Measurements from ENCODE around the gene DACH1. TPM values are rescaled to one million over a fixed set of nuclear protein-coding genes. Genes with fewer than 3 reads are reported as not detected.

The DACH1 gene
- total RNA-seq, 1 experiment from 2014 or later = not detected

DNA sequence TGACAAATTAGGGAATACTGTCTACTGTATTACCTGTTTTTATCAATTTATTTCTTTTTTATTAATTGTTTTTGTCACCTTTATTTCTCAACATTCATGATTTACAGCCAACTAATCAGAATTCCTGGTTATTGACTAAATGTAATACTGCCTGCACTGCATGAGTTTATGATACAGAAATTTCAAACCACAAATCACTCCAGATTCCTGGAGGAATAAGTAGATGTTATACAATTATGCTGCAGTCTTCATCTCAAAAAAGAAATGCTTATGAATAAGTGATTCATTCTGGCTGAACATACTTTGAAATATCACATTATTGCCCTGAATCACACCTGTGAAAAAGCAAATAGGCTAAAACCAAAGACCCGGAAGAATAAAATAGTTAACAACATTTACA, 249.7 kb downstream of the DACH1 start:
- Histone ChIP-seq H3K9me2 (ENCODE audit: insufficient read depth) (no peaks in the 10 kb centered on the region), H3K9ac (ENCODE audit: low read length) (no peak overlapping the region), H3K27ac (ENCODE audit: low read depth, low read length) (no peak overlapping the region), H3K36me3 (ENCODE audit: control insufficient read depth in 1 of 2, insufficient read depth in 2 of 2, low read length in 2 of 2) (no peaks in the 10 kb centered on the region), H3K9me3 (ENCODE audit: control insufficient read depth in 1 of 2, insufficient read depth in 1 of 2, low read depth in 1 of 2, low read length in 2 of 2) (no peaks in the 10 kb centered on the region), H3K4me3 (replicated peaks in 1 of 2; ENCODE audit: low read depth in 1 of 2, low read length in 2 of 2) (no peak overlapping the region), H3K27me3 (ENCODE audit: insufficient read depth, low read length) (no peaks in the 10 kb centered on the region), H3K4me2 (ENCODE audit: low read length) (no peak overlapping the region), H2AFZ (ENCODE audit: low read depth, low read length, poor library complexity, severe bottlenecking) (no peak overlapping the region), H4K20me1 (ENCODE audit: insufficient read depth) (no peaks in the 10 kb centered on the region), H3K79me2 (ENCODE audit: insufficient read depth, low read length) (no peaks in the 10 kb centered on the region), H3K4me1 (ENCODE audit: control insufficient read depth in 1 of 2, insufficient read depth in 2 of 2, low read length in 2 of 2) (no peaks in the 10 kb centered on the region)
- ChIA-PET POLR2A (no interaction called here), RAD21 (ENCODE audit: low non-redundant PET in 1 of 2, low total read pairs in 2 of 2, uncharacterized antibody in 2 of 2, unreplicated experiment in 2 of 2) (no interaction called here), CTCF (no interaction called here)
- no peak for ATAC-seq
- TF ChIP-seq, protein P1, sequence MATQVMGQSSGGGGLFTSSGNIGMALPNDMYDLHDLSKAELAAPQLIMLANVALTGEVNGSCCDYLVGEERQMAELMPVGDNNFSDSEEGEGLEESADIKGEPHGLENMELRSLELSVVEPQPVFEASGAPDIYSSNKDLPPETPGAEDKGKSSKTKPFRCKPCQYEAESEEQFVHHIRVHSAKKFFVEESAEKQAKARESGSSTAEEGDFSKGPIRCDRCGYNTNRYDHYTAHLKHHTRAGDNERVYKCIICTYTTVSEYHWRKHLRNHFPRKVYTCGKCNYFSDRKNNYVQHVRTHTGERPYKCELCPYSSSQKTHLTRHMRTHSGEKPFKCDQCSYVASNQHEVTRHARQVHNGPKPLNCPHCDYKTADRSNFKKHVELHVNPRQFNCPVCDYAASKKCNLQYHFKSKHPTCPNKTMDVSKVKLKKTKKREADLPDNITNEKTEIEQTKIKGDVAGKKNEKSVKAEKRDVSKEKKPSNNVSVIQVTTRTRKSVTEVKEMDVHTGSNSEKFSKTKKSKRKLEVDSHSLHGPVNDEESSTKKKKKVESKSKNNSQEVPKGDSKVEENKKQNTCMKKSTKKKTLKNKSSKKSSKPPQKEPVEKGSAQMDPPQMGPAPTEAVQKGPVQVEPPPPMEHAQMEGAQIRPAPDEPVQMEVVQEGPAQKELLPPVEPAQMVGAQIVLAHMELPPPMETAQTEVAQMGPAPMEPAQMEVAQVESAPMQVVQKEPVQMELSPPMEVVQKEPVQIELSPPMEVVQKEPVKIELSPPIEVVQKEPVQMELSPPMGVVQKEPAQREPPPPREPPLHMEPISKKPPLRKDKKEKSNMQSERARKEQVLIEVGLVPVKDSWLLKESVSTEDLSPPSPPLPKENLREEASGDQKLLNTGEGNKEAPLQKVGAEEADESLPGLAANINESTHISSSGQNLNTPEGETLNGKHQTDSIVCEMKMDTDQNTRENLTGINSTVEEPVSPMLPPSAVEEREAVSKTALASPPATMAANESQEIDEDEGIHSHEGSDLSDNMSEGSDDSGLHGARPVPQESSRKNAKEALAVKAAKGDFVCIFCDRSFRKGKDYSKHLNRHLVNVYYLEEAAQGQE (IDR thresholded peaks at IDR 0.05; ENCODE audit: low read depth) = no peak
- TF ChIP-seq EZH2phosphoT487 (IDR thresholded peaks at IDR 0.05; ENCODE audit: borderline replicate concordance) = no peak
- TF ChIP-seq POLR2A (IDR thresholded peaks at IDR 0.05; ENCODE audit: borderline replicate concordance, extremely low read depth, insufficient read depth, insufficient read length) = no peak
- no peak for TF ChIP-seq ZFX (IDR thresholded peaks at IDR 0.05)
- TF ChIP-seq SIN3A (IDR thresholded peaks at IDR 0.05; ENCODE audit: low read depth) = no peak
- no peak for TF ChIP-seq YY1 (IDR thresholded peaks at IDR 0.05; ENCODE audit: extremely low read depth, insufficient replicate concordance, low read depth, low read length)
- TF ChIP-seq SP1 (IDR thresholded peaks at IDR 0.05; ENCODE audit: low read depth) = no peak
- no peak for TF ChIP-seq RAD21 (IDR thresholded peaks at IDR 0.05; ENCODE audit: low read depth)
- no peak for TF ChIP-seq JUND (IDR thresholded peaks at IDR 0.05)
- no peak for TF ChIP-seq SRF (IDR thresholded peaks at IDR 0.05; ENCODE audit: low read depth)
- no peak for TF ChIP-seq TCF7L2 (IDR thresholded peaks at IDR 0.05; ENCODE audit: borderline replicate concordance, extremely low read depth, insufficient read depth, insufficient read length)
- TF ChIP-seq ELF1 (IDR thresholded peaks at IDR 0.05; ENCODE audit: borderline replicate concordance, low read depth) = no peak
- no peak for TF ChIP-seq CTCF (IDR thresholded peaks at IDR 0.05 in 2 of 3, conservative IDR thresholded peaks at IDR 0.05 in 1 of 3; ENCODE audit: borderline replicate concordance in 1 of 3, insufficient read depth in 1 of 3, low read depth in 2 of 3, low read length in 2 of 3)
- no peak for TF ChIP-seq FOSL1 (IDR thresholded peaks at IDR 0.05; ENCODE audit: low read depth)
- no peak for TF ChIP-seq POLR2AphosphoS5 (IDR thresholded peaks at IDR 0.05; ENCODE audit: low read depth, low read length)
- intact Hi-C loops (cut with micrococcal nuclease) = no loop called here
- no peak for DNase-seq (ENCODE audit: low read depth, low spot score)
- no TSS peak for BruUV-seq (replicated peaks)

All from HCT116 (cell line).